ENCODE measurements around the gene CBX5. TPM values are rescaled to one million over a fixed set of nuclear protein-coding genes. Genes with fewer than 3 reads are reported as not detected.
A peak's percentile ranks its signal among the peaks of the same experiment; 100 is the strongest.
"Not testable (repeated sequence)": the region's sequence is repeated elsewhere in the genome, so short reads cannot be mapped to it uniquely, and the experiment has no call there.

CBX5 gene
- total RNA-seq, 1 experiment from 2014 or later, result 20.5 TPM

- Histone ChIP-seq H3K36me3 (peaks cover 58% of the 10 kb centered on the region), H3K27me3 (no peaks in the 10 kb centered on the region), H3K4me3 (no peak overlapping the region), H3K9me3 (no peaks in the 10 kb centered on the region)
- no peak for DNase-seq
Observed at GRCh38 chr12:54251667-54252284, 28.1 kb downstream of the CBX5 start.

- Histone ChIP-seq H3K9me3 (no peaks in the 10 kb centered on the region), H3K27me3 (no peaks in the 10 kb centered on the region), H3K36me3 (peaks cover 53% of the 10 kb centered on the region), H3K4me3 (no peak overlapping the region)
- DNase-seq, result no peak
Observed at GRCh38 chr12:54249489-54249888, 30.4 kb downstream of the CBX5 start.

- no peak overlapping the region for H3K4me3 ChIP-seq
- H3K36me3 ChIP-seq, result peaks cover 70% of the 10 kb centered on the region
- DNase-seq, result no peak
- H3K9me3 ChIP-seq, result no peaks in the 10 kb centered on the region
- H3K27me3 ChIP-seq, result no peaks in the 10 kb centered on the region
Observed at GRCh38 chr12:54246011-54246641, 33.8 kb downstream of the CBX5 start.

GRCh38 chr12:54240971-54241588, 38.8 kb downstream of the CBX5 start:
- Histone ChIP-seq H3K9me3 (no peaks in the 10 kb centered on the region), H3K4me3 (no peak overlapping the region), H3K36me3 (peaks cover 78% of the 10 kb centered on the region), H3K27me3 (no peaks in the 10 kb centered on the region)
- DNase-seq, result no peak

GRCh38 chr12:54240129-54240528, 39.8 kb downstream of the CBX5 start:
- Histone ChIP-seq H3K27me3 (no peaks in the 10 kb centered on the region), H3K9me3 (no peaks in the 10 kb centered on the region), H3K36me3 (peaks cover 77% of the 10 kb centered on the region), H3K4me3 (no peak overlapping the region)
- DNase-seq, result no peak

- no peak for DNase-seq
- H3K27me3 ChIP-seq, result no peaks in the 10 kb centered on the region
- H3K9me3 ChIP-seq, result no peaks in the 10 kb centered on the region
- no peak overlapping the region for H3K4me3 ChIP-seq
- H3K36me3 ChIP-seq, result peaks cover 74% of the 10 kb centered on the region
Observed at GRCh38 chr12:54239620-54240019, 40.3 kb downstream of the CBX5 start.

GRCh38 chr12:54238531-54238930, 41.4 kb downstream of the CBX5 start:
- DNase-seq, result no peak
- Histone ChIP-seq H3K9me3 (no peaks in the 10 kb centered on the region), H3K27me3 (no peaks in the 10 kb centered on the region), H3K4me3 (no peak overlapping the region), H3K36me3 (peaks cover 67% of the 10 kb centered on the region)

- Histone ChIP-seq H3K4me3 (no peak overlapping the region), H3K9me3 (no peaks in the 10 kb centered on the region), H3K36me3 (peaks cover 37% of the 10 kb centered on the region), H3K27me3 (no peaks in the 10 kb centered on the region)
- DNase-seq, result no peak
Observed at GRCh38 chr12:54232790-54233189, 47.1 kb downstream of the CBX5 start.

- not testable (repeated sequence) for H3K9me3 ChIP-seq, H3K4me3 ChIP-seq, H3K27me3 ChIP-seq, DNase-seq
- peaks cover 33% of the 10 kb centered on the region for H3K36me3 ChIP-seq
Observed at GRCh38 chr12:54231269-54231668, 48.7 kb downstream of the CBX5 start.

- no peaks in the 10 kb centered on the region for H3K9me3 ChIP-seq
- H3K36me3 ChIP-seq, result peaks cover 26% of the 10 kb centered on the region
- no peaks in the 10 kb centered on the region for H3K27me3 ChIP-seq
- no peak overlapping the region for H3K4me3 ChIP-seq
- no peak for DNase-seq
Observed at GRCh38 chr12:54230555-54230954, 49.4 kb downstream of the CBX5 start.

- no peaks in the 10 kb centered on the region for H3K27me3 ChIP-seq
- peaks cover 25% of the 10 kb centered on the region for H3K36me3 ChIP-seq
- H3K4me3 ChIP-seq, result no peak overlapping the region
- H3K9me3 ChIP-seq, result no peaks in the 10 kb centered on the region
- DNase-seq, result peak; percentile 88
Observed at GRCh38 chr12:54229624-54230212, 50.2 kb downstream of the CBX5 start.

- DNase-seq, result no peak
- Histone ChIP-seq H3K27me3 (no peaks in the 10 kb centered on the region), H3K4me3 (no peak overlapping the region), H3K36me3 (peaks cover 23% of the 10 kb centered on the region), H3K9me3 (no peaks in the 10 kb centered on the region)
Observed at GRCh38 chr12:54228471-54228870, 51.5 kb downstream of the CBX5 start.

- peaks cover 18% of the 10 kb centered on the region for H3K36me3 ChIP-seq
- not testable (repeated sequence) for DNase-seq, H3K27me3 ChIP-seq, H3K4me3 ChIP-seq, H3K9me3 ChIP-seq
Observed at GRCh38 chr12:54227927-54228326, 52.0 kb downstream of the CBX5 start.

- DNase-seq, result no peak
- Histone ChIP-seq H3K4me3 (no peak overlapping the region), H3K9me3 (no peaks in the 10 kb centered on the region), H3K36me3 (peaks cover 17% of the 10 kb centered on the region), H3K27me3 (no peaks in the 10 kb centered on the region)
Observed at GRCh38 chr12:54227376-54227775, 52.5 kb downstream of the CBX5 start.

GRCh38 chr12:54225666-54226065, 54.3 kb downstream of the CBX5 start:
- no peaks in the 10 kb centered on the region for H3K27me3 ChIP-seq
- H3K9me3 ChIP-seq, result no peaks in the 10 kb centered on the region
- H3K4me3 ChIP-seq, result no peak overlapping the region
- peaks cover 17% of the 10 kb centered on the region for H3K36me3 ChIP-seq
- DNase-seq, result no peak

- H3K4me3 ChIP-seq, result no peak overlapping the region
- peaks cover 8% of the 10 kb centered on the region for H3K36me3 ChIP-seq
- no peaks in the 10 kb centered on the region for H3K27me3 ChIP-seq
- H3K9me3 ChIP-seq, result no peaks in the 10 kb centered on the region
- DNase-seq, result peak; percentile 28
Observed at GRCh38 chr12:54222609-54223008, 57.3 kb downstream of the CBX5 start.

GRCh38 chr12:54221402-54221984, 58.4 kb downstream of the CBX5 start:
- H3K9me3 ChIP-seq, result no peaks in the 10 kb centered on the region
- H3K4me3 ChIP-seq, result no peak overlapping the region
- DNase-seq, result no peak
- peaks cover 1% of the 10 kb centered on the region for H3K36me3 ChIP-seq
- H3K27me3 ChIP-seq, result no peaks in the 10 kb centered on the region

All from MG63 (cell line).